ENCODE data around the gene LMBR1L. TPM values are rescaled to one million over a fixed set of nuclear protein-coding genes. Genes with fewer than 3 reads are reported as not detected.
A peak's percentile ranks its signal among the peaks of the same experiment; 100 is the strongest.

The LMBR1L gene
- total and polyA plus RNA-seq, 2 of the 13 experiments (the other 11 are each of a cell fraction or from before 2014, with no cell fraction given), result 12.2 to 65.9 TPM

GRCh38 chr12:49060237-49061156 lies 50.1 kb downstream of the LMBR1L start, which contains the start of gene KMT2D (continued):
- TF ChIP-seq KDM1A (CRISPR knock-in tag; IDR thresholded peaks at IDR 0.05) (no peak), ZFP62 (CRISPR knock-in tag; IDR thresholded peaks at IDR 0.05) (no peak), CREM (IDR thresholded peaks at IDR 0.05) (peak; percentile 92), CREM (CRISPR knock-in tag; IDR thresholded peaks at IDR 0.05) (peak; percentile 61; the same call in 1 of the 2 replicates), DBP (CRISPR knock-in tag; IDR thresholded peaks at IDR 0.05; ENCODE audit: not compliant biosample characterization) (no peak), MED8 (CRISPR knock-in tag; IDR thresholded peaks at IDR 0.05; ENCODE audit: insufficient replicate concordance) (peak; percentile 94), ZGPAT (CRISPR knock-in tag; IDR thresholded peaks at IDR 0.05) (peak; percentile 99), ZNF781 (CRISPR knock-in tag; IDR thresholded peaks at IDR 0.05; ENCODE audit: borderline replicate concordance, not compliant biosample characterization) (peak; percentile 92), KDM3A (CRISPR knock-in tag; IDR thresholded peaks at IDR 0.05; ENCODE audit: low read depth) (peak; percentile 85; the same call in 1 of the 2 replicates), ZFP36L2 (CRISPR knock-in tag; IDR thresholded peaks at IDR 0.05) (peak; percentile 65; the same call in 1 of the 2 replicates), RAD21 (CRISPR knock-in tag; IDR thresholded peaks at IDR 0.05) (no peak), ARNTL (CRISPR knock-in tag; IDR thresholded peaks at IDR 0.05) (peak; percentile 71), SRF (IDR thresholded peaks at IDR 0.05; ENCODE audit: low read depth, low read length) (no peak), SKIL (CRISPR knock-in tag; IDR thresholded peaks at IDR 0.05; ENCODE audit: borderline replicate concordance) (peak; percentile 42; the same call in 1 of the 2 replicates), HBP1 (CRISPR knock-in tag; IDR thresholded peaks at IDR 0.05; ENCODE audit: low read depth) (peak; percentile 60; the same call in 1 of the 2 replicates), SP140L (CRISPR knock-in tag; IDR thresholded peaks at IDR 0.05; ENCODE audit: borderline replicate concordance) (no peak), ZBTB37 (CRISPR knock-in tag; IDR thresholded peaks at IDR 0.05) (peak; percentile 55; the same call in 1 of the 2 replicates), ETV5 (CRISPR knock-in tag; IDR thresholded peaks at IDR 0.05; ENCODE audit: borderline replicate concordance) (peak; percentile 53), HOXD1 (CRISPR knock-in tag; IDR thresholded peaks at IDR 0.05) (peak; percentile 88), E2F1 (CRISPR knock-in tag; IDR thresholded peaks at IDR 0.05) (no peak), JUND (CRISPR knock-in tag; IDR thresholded peaks at IDR 0.05) (no peak; the same call in 1 of the 2 replicates)
